ENCODE results near the gene GJB3. TPM values are rescaled to one million over a fixed set of nuclear protein-coding genes. Genes with fewer than 3 reads are reported as not detected.

The GJB3 gene
- total RNA-seq, 1 experiment from 2014 or later = 46.7 TPM

GRCh38 chr1:34827341-34827941, 46.4 kb downstream of the GJB3 start:
- Histone ChIP-seq H3K9me2 (ENCODE audit: insufficient read depth) (no peaks in the 10 kb centered on the region), H3K4me2 (ENCODE audit: low read length) (no peak overlapping the region), H3K4me1 (ENCODE audit: control insufficient read depth in 1 of 2, insufficient read depth in 2 of 2, low read length in 2 of 2) (no peaks in the 10 kb centered on the region), H3K9me3 (ENCODE audit: control insufficient read depth in 1 of 2, insufficient read depth in 1 of 2, low read depth in 1 of 2, low read length in 2 of 2) (no peaks in the 10 kb centered on the region), H3K27ac (ENCODE audit: low read depth, low read length) (no peak overlapping the region), H3K4me3 (replicated peaks in 1 of 2; ENCODE audit: low read depth in 1 of 2, low read length in 2 of 2) (no peak overlapping the region), H3K79me2 (ENCODE audit: insufficient read depth, low read length) (no peaks in the 10 kb centered on the region), H3K36me3 (ENCODE audit: control insufficient read depth in 1 of 2, insufficient read depth in 2 of 2, low read length in 2 of 2) (no peaks in the 10 kb centered on the region), H2AFZ (ENCODE audit: low read depth, low read length, poor library complexity, severe bottlenecking) (no peak overlapping the region), H3K9ac (ENCODE audit: low read length) (no peak overlapping the region), H4K20me1 (ENCODE audit: insufficient read depth) (no peaks in the 10 kb centered on the region), H3K27me3 (ENCODE audit: insufficient read depth, low read length) (peaks cover 6% of the 10 kb centered on the region; the same call in 1 of the 2 replicates)
- ATAC-seq = no peak
- intact Hi-C loops (cut with micrococcal nuclease) = no loop called here
- ChIA-PET CTCF (no interaction called here), POLR2A (no interaction called here), RAD21 (ENCODE audit: low non-redundant PET in 1 of 2, low total read pairs in 2 of 2, uncharacterized antibody in 2 of 2, unreplicated experiment in 2 of 2) (no interaction called here)
- no TSS peak for BruUV-seq (replicated peaks)
- TF ChIP-seq ZNF274 (IDR thresholded peaks at IDR 0.05; ENCODE audit: low read depth, low read length) (no peak), EGR1 (IDR thresholded peaks at IDR 0.05; ENCODE audit: low read depth) (no peak)
- DNase-seq (ENCODE audit: low read depth, low spot score) = no peak

- H3K79me2 ChIP-seq (ENCODE audit: insufficient read depth, low read length) = no peaks in the 10 kb centered on the region
- H3K4me2 ChIP-seq (ENCODE audit: low read length) = no peak overlapping the region
- H3K36me3 ChIP-seq (ENCODE audit: control insufficient read depth in 1 of 2, insufficient read depth in 2 of 2, low read length in 2 of 2) = no peaks in the 10 kb centered on the region
- no peaks in the 10 kb centered on the region for H3K9me2 ChIP-seq (ENCODE audit: insufficient read depth)
- no peak for ATAC-seq
- no peaks in the 10 kb centered on the region for H4K20me1 ChIP-seq (ENCODE audit: insufficient read depth)
- H2AFZ ChIP-seq (ENCODE audit: low read depth, low read length, poor library complexity, severe bottlenecking) = no peak overlapping the region
- H3K27ac ChIP-seq (ENCODE audit: low read depth, low read length) = no peak overlapping the region
- DNase-seq (ENCODE audit: low read depth, low spot score) = no peak
- H3K4me1 ChIP-seq (ENCODE audit: control insufficient read depth in 1 of 2, insufficient read depth in 2 of 2, low read length in 2 of 2) = no peaks in the 10 kb centered on the region
- POLR2A ChIA-PET = no interaction called here
- RAD21 ChIA-PET (ENCODE audit: low non-redundant PET in 1 of 2, low total read pairs in 2 of 2, uncharacterized antibody in 2 of 2, unreplicated experiment in 2 of 2) = no interaction called here
- H3K4me3 ChIP-seq (replicated peaks in 1 of 2; ENCODE audit: low read depth in 1 of 2, low read length in 2 of 2) = no peak overlapping the region
- peaks cover 6% of the 10 kb centered on the region; the same call in 1 of the 2 replicates for H3K27me3 ChIP-seq (ENCODE audit: insufficient read depth, low read length)
- H3K9ac ChIP-seq (ENCODE audit: low read length) = no peak overlapping the region
- BruUV-seq (replicated peaks) = no TSS peak
- no peaks in the 10 kb centered on the region for H3K9me3 ChIP-seq (ENCODE audit: control insufficient read depth in 1 of 2, insufficient read depth in 1 of 2, low read depth in 1 of 2, low read length in 2 of 2)
- intact Hi-C loops (cut with micrococcal nuclease) = no loop called here
- CTCF ChIA-PET = no interaction called here
- TF ChIP-seq EZH2 (IDR thresholded peaks at IDR 0.05) (no peak), ELF1 (IDR thresholded peaks at IDR 0.05; ENCODE audit: borderline replicate concordance, low read depth) (no peak), SRF (IDR thresholded peaks at IDR 0.05; ENCODE audit: low read depth) (no peak), CBX3 (IDR thresholded peaks at IDR 0.05; ENCODE audit: low read depth) (no peak), FOSL1 (IDR thresholded peaks at IDR 0.05; ENCODE audit: low read depth) (no peak), CTCF (IDR thresholded peaks at IDR 0.05 in 2 of 3, conservative IDR thresholded peaks at IDR 0.05 in 1 of 3; ENCODE audit: borderline replicate concordance in 1 of 3, insufficient read depth in 1 of 3, low read depth in 2 of 3, low read length in 2 of 3) (no peak), YY1 (IDR thresholded peaks at IDR 0.05; ENCODE audit: extremely low read depth, insufficient replicate concordance, low read depth, low read length) (no peak), ZNF274 (IDR thresholded peaks at IDR 0.05; ENCODE audit: low read depth, low read length) (no peak), CEBPB (IDR thresholded peaks at IDR 0.05; ENCODE audit: low read depth) (no peak), SP1 (IDR thresholded peaks at IDR 0.05; ENCODE audit: low read depth) (no peak), REST (IDR thresholded peaks at IDR 0.05; ENCODE audit: low read depth) (no peak), ZFX (IDR thresholded peaks at IDR 0.05) (no peak), RAD21 (IDR thresholded peaks at IDR 0.05; ENCODE audit: low read depth) (no peak), JUND (IDR thresholded peaks at IDR 0.05) (no peak), EGR1 (IDR thresholded peaks at IDR 0.05; ENCODE audit: low read depth) (no peak), POLR2AphosphoS5 (IDR thresholded peaks at IDR 0.05; ENCODE audit: low read depth, low read length) (no peak)
- TF ChIP-seq, protein P1, sequence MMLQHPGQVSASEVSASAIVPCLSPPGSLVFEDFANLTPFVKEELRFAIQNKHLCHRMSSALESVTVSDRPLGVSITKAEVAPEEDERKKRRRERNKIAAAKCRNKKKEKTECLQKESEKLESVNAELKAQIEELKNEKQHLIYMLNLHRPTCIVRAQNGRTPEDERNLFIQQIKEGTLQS (IDR thresholded peaks at IDR 0.05) = no peak
Observed at GRCh38 chr1:34828611-34829010, 47.6 kb downstream of the GJB3 start.

Data from HCT116 (cell line).